Peyer's patch (tissue), 4 donors: ENCODE results near the gene MACROH2A2. TPM values are rescaled to one million over a fixed set of nuclear protein-coding genes. Genes with fewer than 3 reads are reported as not detected.
"Not testable (repeated sequence)": the region's sequence is repeated elsewhere in the genome, so short reads cannot be mapped to it uniquely, and the experiment has no call there.

Experiments
- DNase-seq, 3 donors: peaks; one replicate each; pipeline ENCODE4 v3.0.0-alpha.2; 2017 to 2019
- H3K27ac ChIP-seq, 4 donors: fragments of 200-600 bp; sonication (generic); one replicate each; pipeline ENCODE4 v1.5.1; 2016 to 2019
- H3K27me3 ChIP-seq, 2 donors: fragments of 200-600 bp; sonication (generic); one replicate each; pipeline ENCODE4 v1.5.1; 2019
- H3K36me3 ChIP-seq, 3 donors: fragments of 200-600 bp; sonication (generic); one replicate each; pipeline ENCODE4 v1.5.1; 2016 to 2019
- H3K4me1 ChIP-seq, 4 donors: fragments of 200-600 bp; sonication (generic); one replicate each; pipeline ENCODE4 v1.5.1; 2016 to 2019
- H3K4me3 ChIP-seq, 4 donors: fragments of 200-600 bp; sonication (generic); 1 replicate in 3 of 4; 2 replicates in 1 of 4; pipeline ENCODE4 v1.5.1; 2016 to 2019; ENCODE audit warnings: mild to moderate bottlenecking in 1 of 4
- H3K9me3 ChIP-seq, 4 donors: fragments of 200-600 bp; sonication (generic); one replicate each; pipeline ENCODE4 v1.5.1; 2016 to 2019; ENCODE audit warnings: mild to moderate bottlenecking in 1 of 4
- CTCF ChIP-seq, 6 experiments: fragments of 450-650 bp in 4 of 6; fragments of 200-600 bp in 2 of 6; sonication (generic) in 1 of 6; IDR thresholded peaks; one replicate each; pipeline ENCODE4 v1.5.1; 2017 to 2019; ENCODE audit warnings: antibody characterized with exemption in 6 of 6, mild to moderate bottlenecking in 3 of 6, moderate library complexity in 1 of 6
- POLR2A ChIP-seq, 2 donors: fragments of 450-650 bp; IDR thresholded peaks; one replicate each; pipeline ENCODE4 v1.5.1; 2017; ENCODE audit warnings: antibody characterized with exemption in 2 of 2, mild to moderate bottlenecking in 2 of 2, moderate library complexity in 2 of 2
- total RNA-seq, 4 donors: library from RNA; depleted of rRNA; stranded (reverse); fragments of >200 nt; gene quantifications; one replicate each; pipeline ENCODE4 v1.1.0, GENCODE V29; 2016

MACROH2A2 gene
- total RNA-seq, 4 donors from 2014 or later, result 10.4 to 18.2 (median 13.6) TPM

DNA sequence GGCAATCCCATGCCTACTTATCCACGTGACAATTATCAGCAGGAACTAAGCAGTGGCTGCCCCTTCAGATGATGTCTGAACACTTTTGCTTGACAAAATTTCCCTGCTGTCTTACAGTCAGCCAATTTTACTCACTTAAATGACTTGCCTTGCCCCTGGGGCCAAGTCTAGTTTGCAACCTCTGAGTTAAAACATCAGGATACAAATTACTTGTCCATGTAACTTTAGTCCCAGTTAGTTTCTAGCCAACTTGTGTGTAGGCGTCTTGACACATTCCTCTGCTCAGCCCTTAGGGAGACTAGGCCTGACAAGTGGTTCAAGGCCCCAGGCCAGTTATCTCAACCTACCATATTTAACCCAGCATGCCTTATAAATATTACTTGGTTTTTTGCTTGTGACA, 105.5 kb downstream of the MACROH2A2 start:
- Histone ChIP-seq H3K36me3 (peaks cover 0 to 85% (median 4%) of the 10 kb centered on the region in 3 donors), H3K4me3 (no peak overlapping the region), H3K9me3 (no peaks in the 10 kb centered on the region), H3K27ac (no peak overlapping the region), H3K4me1 (peaks cover 0 to 15% (median 3%) of the 10 kb centered on the region in 4 donors), H3K27me3 (no peaks in the 10 kb centered on the region)
- TF ChIP-seq CTCF (IDR thresholded peaks at IDR 0.05), result no peak
- no peak for TF ChIP-seq POLR2A (IDR thresholded peaks at IDR 0.05)
- no peak for DNase-seq

- peaks cover 0 to 73% (median 4%) of the 10 kb centered on the region in 3 donors for H3K36me3 ChIP-seq
- not testable (repeated sequence) for H3K27me3 ChIP-seq, H3K4me3 ChIP-seq, H3K27ac ChIP-seq, DNase-seq, H3K9me3 ChIP-seq
- peaks cover 0 to 28% (median 8%) of the 10 kb centered on the region in 4 donors for H3K4me1 ChIP-seq
Observed at GRCh38 chr10:70159366-70159765, 106.7 kb downstream of the MACROH2A2 start.

DNA sequence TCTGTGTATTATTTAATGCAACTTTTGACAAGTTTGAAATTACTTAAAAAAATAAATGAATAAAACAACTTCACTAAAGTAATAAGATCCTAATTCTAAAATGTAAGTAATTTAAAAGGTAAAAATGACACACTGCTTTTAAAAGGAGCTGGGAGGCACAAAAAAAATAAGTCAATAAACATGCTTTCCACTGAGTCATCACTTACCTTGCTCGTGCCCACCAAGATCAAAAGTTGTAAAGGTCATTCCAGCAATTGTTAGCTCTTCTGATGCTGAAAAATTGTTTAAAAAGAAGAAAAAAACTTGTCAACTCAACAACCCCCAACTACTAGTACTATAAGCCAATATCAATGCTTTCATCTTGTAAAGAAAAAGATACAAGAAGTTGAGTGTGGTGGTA, 108.2 kb downstream of the MACROH2A2 start:
- H3K4me3 ChIP-seq, result no peak overlapping the region
- no peak for TF ChIP-seq POLR2A (IDR thresholded peaks at IDR 0.05)
- no peak for TF ChIP-seq CTCF (IDR thresholded peaks at IDR 0.05)
- peaks cover 0 to 32% (median 9%) of the 10 kb centered on the region in 4 donors for H3K4me1 ChIP-seq
- H3K36me3 ChIP-seq, result peaks cover 0 to 67% (median 4%) of the 10 kb centered on the region in 3 donors
- DNase-seq, result no peak
- no peaks in the 10 kb centered on the region for H3K27me3 ChIP-seq
- no peaks in the 10 kb centered on the region for H3K9me3 ChIP-seq
- no peak overlapping the region for H3K27ac ChIP-seq

Other genes with a start within 250 kb of the MACROH2A2 start
- gene AIFM2, start 80.0 kb downstream of the MACROH2A2 start, total RNA-seq, result 10 to 100 TPM; 18.7 to 29.2 (median 23.8) TPM
- gene TYSND1, start 93.9 kb downstream of the MACROH2A2 start, total RNA-seq, result 10 to 100 TPM; 18.2 to 25.9 (median 21.7) TPM
- 10 to 100 TPM; 30.3 to 52.0 (median 35.1) TPM for gene SAR1A, start 117.7 kb downstream of the MACROH2A2 start, total RNA-seq
- gene PPA1, start 180.6 kb downstream of the MACROH2A2 start, total RNA-seq, result 100 to 1,000 TPM in 3 of 4 donors, 10 to 100 TPM in 1; 67.7 to 199 (median 110) TPM
- gene NPFFR1, start 231.2 kb downstream of the MACROH2A2 start, total RNA-seq, result not detected